Measurements from ENCODE around the gene TSHZ2.

The TSHZ2 gene

DNA sequence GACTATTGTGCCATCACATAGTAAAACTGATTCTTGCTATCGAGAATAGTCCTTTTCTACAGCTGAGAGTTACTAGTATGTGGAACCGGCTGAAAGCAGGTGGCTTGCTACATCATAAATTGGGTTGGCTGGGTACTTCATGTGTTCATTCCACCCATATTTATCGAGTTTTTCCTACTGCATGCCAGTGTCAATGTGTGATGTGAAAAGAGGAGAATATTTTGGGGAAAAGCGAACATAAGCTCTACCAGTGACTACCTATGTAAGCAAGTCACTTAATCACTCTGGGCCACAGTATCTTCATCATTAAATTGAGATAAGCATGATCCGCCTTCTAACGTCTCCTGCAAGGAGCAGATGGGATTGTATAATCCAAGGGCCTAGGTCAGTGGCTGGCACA is 61.0 kb downstream of the TSHZ2 start:
- no peak for DNase-seq

DNA sequence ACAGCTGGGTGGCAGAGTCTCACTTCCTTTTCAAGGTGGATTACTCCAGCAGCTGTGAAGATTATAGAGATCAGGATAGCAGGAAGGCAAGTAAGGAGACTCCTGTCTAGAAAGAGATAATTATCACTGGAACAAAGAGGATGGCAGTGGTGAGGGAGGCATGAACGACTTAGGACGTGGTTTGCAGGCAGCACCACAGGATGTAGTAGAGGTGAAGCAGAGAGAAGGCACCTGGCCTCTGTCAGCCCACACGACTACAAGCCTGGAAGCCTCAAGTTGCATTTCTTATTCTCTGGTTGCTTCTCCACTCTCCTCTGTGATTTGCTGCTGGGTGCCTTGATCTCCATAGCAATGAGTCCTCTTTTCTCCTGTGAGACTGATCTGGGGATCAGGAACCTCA is 62.7 kb downstream of the TSHZ2 start:
- no peak for DNase-seq

GRCh38 chr20:53036992-53037391 is 64.8 kb downstream of the TSHZ2 start:
- no peak for DNase-seq

- DNase-seq, result no peak
Observed at GRCh38 chr20:53037621-53038020, 65.5 kb downstream of the TSHZ2 start.

GRCh38 chr20:53038299-53038698 is 66.1 kb downstream of the TSHZ2 start:
- no peak for DNase-seq

- DNase-seq, result no peak
Observed at GRCh38 chr20:53040693-53041589, 68.8 kb downstream of the TSHZ2 start.

GRCh38 chr20:53042521-53042920 is 70.4 kb downstream of the TSHZ2 start:
- DNase-seq, result no peak

DNA sequence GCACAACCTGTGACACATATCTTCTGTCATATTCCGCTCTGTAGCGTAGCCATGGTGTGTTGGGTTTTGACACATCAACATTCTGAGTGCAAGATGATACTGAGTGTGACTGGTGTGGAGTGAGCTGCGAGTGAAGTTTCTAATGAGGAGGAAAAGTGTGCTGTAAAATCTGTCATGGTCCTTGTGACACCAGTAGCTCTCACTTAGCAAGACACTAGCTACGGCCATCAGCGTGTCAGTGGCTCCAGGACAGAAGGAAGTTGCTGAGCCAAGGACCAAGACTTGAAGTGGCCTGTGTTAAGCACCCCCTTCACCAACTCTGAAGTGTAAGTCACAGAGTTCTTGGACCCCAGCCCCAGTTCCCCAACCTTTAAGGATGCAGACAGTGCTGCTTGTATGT is 72.1 kb downstream of the TSHZ2 start:
- DNase-seq, result no peak

DNA sequence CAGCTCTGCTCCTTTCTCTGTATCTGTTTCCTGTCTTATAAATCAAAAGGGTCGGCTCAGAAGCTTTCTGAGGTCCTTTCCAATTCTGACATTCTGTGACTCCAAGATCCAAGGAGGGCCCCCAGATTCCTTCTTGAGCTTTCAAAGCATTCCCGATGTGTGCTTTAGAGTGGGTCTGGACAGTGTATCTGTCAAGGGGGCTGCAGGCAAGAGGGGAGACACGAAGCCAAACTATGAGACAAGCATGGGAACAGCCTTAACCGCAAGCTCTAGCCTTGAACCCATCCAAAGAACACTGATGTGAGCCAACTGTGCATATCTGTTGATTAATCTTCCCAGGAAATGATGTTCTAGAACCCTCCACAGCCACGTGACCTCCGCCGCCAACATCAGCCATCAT is 73.8 kb downstream of the TSHZ2 start:
- DNase-seq, result no peak

GRCh38 chr20:53047203-53047602 is 75.0 kb downstream of the TSHZ2 start:
- DNase-seq, result no peak

DNA sequence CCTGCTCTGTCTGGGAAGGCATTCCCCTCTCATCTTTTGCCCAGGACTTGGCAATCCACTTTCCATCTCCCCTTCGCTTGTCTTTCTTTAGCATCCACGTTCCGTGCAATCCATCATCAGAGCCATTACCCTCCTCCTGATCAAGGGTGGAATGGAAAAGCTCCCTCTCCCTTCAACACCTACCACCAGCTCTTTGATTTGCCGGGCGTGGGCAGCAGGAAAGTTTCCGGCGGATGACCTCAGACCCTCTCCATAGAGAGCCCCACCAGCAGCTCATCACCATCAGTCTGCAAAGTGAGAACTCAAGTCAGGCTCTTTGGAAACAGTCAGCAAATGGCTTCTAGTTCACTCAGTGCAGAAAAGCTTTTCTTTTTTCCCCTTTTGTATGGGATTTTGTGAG is 76.2 kb downstream of the TSHZ2 start:
- no peak for DNase-seq

DNA sequence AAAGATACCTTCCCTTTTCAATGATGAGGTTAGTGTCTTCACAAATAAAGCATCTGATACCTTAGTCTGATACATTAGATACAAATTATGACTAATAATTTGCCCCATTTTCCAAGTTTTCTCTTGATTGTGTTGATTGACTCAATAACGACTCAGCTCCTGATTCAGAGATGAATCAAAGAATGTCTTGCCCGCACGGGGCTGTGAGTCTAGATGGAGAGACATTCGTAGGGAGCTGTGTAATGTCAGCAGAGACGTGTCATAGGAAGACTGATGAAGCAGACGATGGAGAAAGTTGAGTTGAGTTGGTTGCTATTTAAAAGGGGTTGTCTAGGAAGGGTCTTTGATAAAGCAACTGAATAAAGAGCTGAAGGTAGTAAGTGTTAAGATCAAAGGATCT is 78.2 kb downstream of the TSHZ2 start:
- no peak for DNase-seq

- no peak for DNase-seq
Observed at GRCh38 chr20:53052380-53052779, 80.2 kb downstream of the TSHZ2 start.

- DNase-seq, result no peak
Observed at GRCh38 chr20:53053595-53053994, 81.4 kb downstream of the TSHZ2 start.

GRCh38 chr20:53055367-53056067 is 83.4 kb downstream of the TSHZ2 start:
- no peak for DNase-seq

DNA sequence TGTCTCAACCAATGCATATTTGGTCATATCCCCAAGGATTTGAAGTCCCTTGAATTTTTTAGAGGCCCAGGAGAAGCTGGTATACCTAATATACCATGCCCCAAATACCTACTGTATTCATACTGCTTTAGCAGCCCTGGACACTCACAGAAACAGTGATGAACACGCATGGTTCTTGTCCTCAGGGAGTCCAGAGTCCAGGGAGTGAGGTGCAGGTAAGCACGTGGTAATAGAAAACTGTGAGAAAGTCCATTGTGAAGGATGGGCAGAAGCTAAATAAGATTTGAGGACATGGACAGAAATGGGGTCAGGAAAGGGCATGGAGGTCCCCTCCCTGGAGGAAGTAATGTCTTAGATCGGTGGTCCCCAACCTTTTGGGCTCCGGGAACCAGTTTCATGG is 85.4 kb downstream of the TSHZ2 start:
- no peak for DNase-seq

DNA sequence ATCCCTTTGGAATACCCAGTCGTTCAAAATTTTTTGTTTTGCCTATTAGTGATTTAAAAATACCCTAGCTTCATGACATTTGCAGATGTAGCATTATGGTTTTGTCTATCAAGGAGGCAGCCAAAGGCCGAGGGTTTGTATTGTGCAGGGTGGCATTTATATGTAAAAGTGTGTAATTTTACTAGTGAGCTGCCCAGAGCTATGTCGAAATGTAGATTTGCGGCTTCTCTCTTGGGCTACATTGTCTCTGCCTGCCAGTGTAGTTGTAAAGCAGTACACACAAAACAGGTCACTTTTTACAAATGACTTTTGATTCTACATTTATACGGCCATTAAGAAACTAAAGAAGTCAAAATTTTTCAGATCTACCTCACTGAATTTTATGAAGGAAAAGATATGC is 87.7 kb downstream of the TSHZ2 start:
- DNase-seq, result no peak

DNA sequence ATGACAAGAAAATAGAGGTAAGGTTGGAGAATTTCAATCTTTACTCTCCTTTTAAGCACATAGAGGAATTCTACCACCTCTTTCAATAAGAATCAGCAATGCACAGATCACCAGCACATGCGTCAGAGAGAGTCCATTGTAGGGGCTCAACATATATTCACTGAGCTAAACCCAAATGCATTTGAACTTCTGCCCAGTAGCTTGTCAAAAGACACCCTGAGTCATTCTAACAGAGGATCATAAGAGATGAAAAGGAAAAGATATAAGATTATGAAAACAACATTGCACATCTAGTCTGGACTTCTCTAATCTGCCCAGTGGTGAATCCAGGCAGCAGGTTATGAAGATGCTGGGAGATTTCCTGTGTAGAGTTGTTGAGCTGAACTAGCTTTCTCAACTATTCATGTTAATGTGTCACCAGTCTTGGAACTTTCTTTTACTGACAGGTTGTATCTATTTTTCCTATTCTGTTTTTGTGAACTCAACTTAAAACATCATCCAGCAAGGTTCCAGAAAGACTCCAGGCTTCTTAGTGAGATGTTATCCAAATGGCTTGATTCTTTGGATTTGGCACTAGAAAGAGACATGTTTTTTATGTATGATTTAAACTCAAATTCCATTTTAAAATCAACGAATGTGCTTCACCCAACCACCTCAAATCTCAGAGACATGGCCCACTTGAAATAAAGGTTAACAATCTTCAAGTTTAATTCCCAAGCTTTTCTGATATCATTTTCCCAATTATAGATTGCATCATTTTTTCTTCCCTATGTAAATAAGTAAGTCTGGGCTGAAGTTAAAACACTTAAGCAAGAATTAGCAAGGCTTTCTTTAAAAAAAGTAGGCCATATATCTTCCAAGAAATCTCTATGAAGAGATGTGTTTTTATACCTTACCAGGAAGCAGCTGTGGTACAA is 89.3 kb downstream of the TSHZ2 start:
- DNase-seq, result no peak

DNA sequence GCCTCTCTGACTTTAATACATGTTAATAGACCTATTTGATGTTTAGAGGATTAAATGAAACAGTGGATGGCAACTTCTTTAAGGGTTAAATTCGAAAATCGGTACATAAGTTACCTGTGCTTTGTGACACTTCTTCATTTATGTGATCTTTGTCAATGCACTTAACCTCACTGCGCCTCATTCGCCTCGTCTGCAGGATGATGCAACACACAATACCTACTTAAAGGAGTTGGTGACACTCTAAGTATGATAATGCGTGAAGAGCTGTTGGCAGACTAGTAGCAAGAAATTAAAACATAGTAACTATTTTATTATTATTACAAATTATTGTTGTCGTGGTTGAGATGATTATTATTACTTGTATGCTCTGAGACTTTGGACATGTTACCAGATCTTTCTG is 92.8 kb downstream of the TSHZ2 start:
- no peak for DNase-seq

DNA sequence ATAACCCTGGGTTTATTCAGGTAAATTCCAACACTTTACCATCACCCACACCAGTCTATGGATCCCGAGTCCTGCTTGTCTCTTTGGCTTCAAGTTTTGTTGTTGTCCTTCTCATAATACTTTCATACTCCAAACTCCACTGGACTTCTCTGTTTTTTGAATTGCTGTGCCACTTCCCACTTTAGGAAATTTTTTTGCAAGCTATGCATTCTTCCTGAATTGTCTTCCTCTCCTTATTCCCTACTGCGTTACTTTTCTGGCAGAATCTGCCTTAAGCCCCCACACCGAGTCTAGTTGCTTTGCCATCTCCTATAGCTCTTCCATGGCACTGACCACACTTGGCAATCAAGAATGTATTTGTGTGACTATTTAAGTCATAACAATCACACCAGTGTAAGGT is 96.1 kb downstream of the TSHZ2 start:
- no peak for DNase-seq

GRCh38 chr20:53069132-53069531 is 97.0 kb downstream of the TSHZ2 start:
- no peak for DNase-seq

DNA sequence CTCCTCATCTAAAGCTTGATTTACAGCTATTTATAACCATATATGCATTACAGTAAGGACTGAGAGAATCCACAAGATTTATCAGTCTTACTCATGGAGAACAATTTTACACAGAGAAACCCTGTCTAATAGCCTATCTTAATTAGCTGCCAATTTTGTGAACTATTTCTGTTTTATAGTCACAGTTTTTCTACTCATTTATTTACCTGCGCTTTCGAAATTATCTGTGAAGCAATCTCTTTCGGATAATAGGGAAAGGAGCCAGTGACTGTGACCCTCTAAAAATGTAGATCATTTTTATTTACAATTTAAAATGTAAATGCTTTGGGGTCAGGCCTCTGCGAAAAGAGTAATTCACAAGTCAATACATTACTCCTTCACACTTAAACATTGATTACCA is 98.1 kb downstream of the TSHZ2 start:
- no peak for DNase-seq

GRCh38 chr20:53070706-53071392 is 98.7 kb downstream of the TSHZ2 start:
- DNase-seq, result no peak
